GM12801 (cell line): Measurements from ENCODE around the gene MRPL14.

Experiments
- CTCF ChIP-seq: IDR thresholded peaks from one replicate; pipeline ENCODE4 v1.5.1; 2011; ENCODE audit warnings: control low read depth; ENCODE audit not compliant: insufficient read length; ENCODE audit errors: extremely low read depth

MRPL14 gene

GRCh38 chr6:44102527-44102926, 24.7 kb downstream of the MRPL14 start:
- no peak for TF ChIP-seq CTCF

GRCh38 chr6:44101832-44102231, 25.4 kb downstream of the MRPL14 start:
- no peak for TF ChIP-seq CTCF

GRCh38 chr6:44100088-44100550, 27.1 kb downstream of the MRPL14 start:
- TF ChIP-seq CTCF, result no peak

- TF ChIP-seq CTCF, result no peak
Observed at GRCh38 chr6:44099192-44099591, 28.1 kb downstream of the MRPL14 start.

GRCh38 chr6:44097782-44098317, 29.4 kb downstream of the MRPL14 start:
- no peak for TF ChIP-seq CTCF

GRCh38 chr6:44096612-44097011, 30.6 kb downstream of the MRPL14 start:
- peak; percentile 58 for TF ChIP-seq CTCF

- TF ChIP-seq CTCF, result no peak
Observed at GRCh38 chr6:44094403-44095242, 32.6 kb downstream of the MRPL14 start.
